Hematopoietic multipotent progenitor cell treated with erythropoietin and hydrocortisone succinate and interleukin-3 and kit ligand, for 4 days (in vitro differentiated cells): ENCODE data around the gene ADAMTS2.

Source experiments
- DNase-seq: peaks from one replicate; pipeline ENCODE4 v3.0.0-alpha.2; 2015

ADAMTS2 gene

GRCh38 chr5:179310439-179311090 is 34.7 kb downstream of the ADAMTS2 start:
- no peak for DNase-seq

- no peak for DNase-seq
Observed at GRCh38 chr5:179309751-179310320, 35.4 kb downstream of the ADAMTS2 start.

GRCh38 chr5:179309383-179309670 is 35.9 kb downstream of the ADAMTS2 start:
- DNase-seq: no peak

- DNase-seq: no peak
Observed at GRCh38 chr5:179308563-179309382, 36.5 kb downstream of the ADAMTS2 start.

DNA sequence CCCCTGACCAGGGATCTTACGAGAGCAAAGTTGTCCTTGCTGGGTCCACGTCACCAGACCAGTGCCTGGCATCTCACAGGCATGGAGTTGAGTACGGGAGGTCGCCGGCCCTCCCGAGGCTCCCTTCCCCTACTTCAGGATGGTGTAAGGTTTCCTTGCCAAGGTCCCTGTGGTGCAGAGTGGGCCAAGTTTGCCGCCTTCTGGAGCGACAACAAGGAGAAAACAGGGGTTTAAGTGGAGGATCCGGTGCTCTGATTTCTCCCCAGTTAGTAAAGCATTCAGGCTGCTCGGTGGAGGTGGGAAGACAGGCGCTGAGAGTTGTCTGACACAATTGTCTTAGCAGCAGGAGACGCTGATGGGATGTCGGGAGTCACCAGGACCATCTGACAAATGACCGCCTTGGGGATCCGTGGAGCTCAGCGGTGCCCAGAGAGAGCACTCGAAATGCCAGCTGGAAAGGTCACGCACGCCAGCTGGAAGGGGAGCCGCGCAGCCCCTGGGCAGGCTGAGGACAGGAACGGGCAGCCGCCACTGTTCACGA is 37.3 kb downstream of the ADAMTS2 start:
- no peak for DNase-seq

GRCh38 chr5:179307013-179307800 is 38.1 kb downstream of the ADAMTS2 start:
- no peak for DNase-seq

- DNase-seq: no peak
Observed at GRCh38 chr5:179306191-179307012, 38.9 kb downstream of the ADAMTS2 start.

GRCh38 chr5:179304871-179305270 is 40.4 kb downstream of the ADAMTS2 start:
- DNase-seq: no peak

DNA sequence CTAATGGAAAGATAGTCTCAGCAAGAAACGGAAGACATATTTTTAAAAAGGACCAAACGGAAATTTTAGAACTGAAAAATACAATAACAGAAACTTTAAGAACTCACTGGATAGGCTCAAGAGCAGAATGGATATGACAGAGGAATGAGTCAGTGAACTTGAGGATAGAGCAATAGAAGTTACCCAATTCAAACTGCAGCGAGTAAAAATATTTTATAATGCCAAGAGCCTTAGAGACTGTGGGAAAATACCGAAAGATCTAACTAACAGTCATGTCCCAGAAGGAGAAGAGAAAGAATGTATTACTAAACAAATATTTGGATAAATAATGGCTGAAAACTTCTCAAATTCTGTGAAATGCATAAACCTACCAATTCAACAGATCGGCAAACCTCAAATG is 40.8 kb downstream of the ADAMTS2 start:
- DNase-seq: no peak

GRCh38 chr5:179303451-179304200 is 41.6 kb downstream of the ADAMTS2 start:
- DNase-seq: no peak

DNA sequence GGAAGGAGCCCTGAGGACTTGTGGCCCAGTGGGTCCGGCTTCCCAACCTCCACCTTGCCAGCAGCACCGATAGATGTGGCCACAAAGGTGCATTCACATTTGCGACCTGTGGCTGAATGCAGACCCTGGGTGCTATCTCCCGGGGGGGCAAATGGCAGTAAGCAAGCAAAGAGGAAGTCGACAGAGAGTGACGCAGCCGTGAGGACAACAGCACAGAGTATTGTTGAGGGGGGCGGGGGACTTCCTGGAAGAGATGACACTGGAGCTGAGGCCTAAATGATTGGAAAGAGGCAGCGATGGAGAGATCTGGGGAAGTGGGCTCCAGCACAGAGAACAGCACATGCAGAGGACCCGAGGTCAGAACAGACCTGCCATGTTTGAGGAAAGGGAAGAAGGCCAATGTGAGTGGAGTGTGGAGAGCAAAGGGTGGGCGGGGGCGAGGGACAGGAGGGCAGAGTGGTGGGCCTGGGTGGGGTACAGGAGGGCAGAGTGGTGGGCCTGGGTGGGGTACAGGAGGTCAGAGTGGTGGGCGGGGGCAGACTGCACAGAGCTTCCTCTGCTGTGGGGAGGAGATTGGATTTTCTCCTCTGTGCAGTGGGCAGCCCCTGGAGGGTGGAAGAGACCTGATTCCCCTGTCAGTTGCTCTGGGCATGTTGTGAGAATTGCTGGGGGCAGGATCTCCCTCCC is 42.6 kb downstream of the ADAMTS2 start:
- DNase-seq: peak; percentile 20

DNA sequence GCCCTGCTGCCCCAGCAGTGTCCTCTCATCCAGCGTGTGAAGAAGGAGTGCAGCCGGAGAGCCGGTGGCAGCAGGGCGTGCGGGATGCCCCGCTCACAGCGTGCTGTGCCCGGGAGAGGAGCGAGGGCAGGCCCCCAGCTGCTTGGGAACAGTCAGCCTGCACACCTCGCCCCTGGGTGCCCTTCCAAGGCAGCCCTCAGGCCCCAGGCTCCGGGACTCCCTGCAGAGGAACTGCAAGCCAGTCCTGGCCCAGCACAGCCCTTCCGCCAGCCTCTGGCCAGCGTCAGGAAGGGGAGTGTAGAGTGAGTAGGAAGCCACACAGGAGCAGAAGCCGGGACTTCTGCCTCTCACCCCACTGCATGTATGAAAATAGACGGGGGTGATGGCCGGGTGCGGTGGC is 43.5 kb downstream of the ADAMTS2 start:
- no peak for DNase-seq

DNA sequence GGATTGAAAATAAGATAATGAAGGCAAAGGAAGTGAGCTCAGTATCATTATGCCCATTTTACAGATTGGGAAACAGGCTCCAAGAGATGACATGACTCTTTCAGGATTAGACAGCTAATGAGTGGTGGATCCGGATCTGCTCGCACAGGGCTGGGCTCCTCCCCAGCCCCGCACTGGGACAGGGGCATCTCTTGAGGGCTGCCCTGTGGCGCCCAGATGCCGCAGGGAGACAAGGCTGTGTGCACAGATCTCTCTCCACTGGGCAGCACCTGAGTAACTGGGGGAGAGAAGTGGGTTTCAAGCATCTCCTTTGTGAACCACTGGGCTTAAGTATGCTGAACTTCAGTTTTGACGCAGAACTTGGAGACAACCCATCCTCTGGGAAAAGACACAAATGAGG is 43.9 kb downstream of the ADAMTS2 start:
- no peak for DNase-seq

DNA sequence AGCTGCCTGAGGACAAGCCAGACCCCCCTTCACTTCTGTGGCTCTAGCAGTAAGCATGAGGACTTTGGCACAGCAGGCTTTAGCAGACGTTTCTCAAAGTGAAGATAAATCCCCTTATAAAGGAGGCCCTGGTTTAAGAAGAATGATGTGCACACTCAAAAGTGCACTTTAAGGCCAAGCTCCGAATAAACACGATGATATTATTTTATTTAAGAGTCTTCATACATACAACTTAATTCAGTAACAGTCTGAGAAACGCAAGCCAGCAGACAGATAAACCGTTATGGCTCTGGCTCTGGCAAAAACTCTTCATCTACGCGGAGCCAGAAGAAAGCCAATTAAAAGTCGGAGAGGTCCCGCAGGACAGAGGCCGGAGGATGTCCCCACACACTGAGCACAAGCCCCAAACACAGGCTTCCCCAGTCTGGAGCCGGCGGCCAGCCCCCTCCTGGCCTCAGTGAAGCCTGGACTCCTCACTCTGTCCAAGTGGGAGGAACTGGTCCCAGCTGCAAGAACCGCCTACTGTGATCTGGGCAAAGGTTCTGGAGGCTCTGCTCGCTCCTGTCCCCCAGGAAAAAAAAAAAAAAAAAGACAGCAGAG is 44.6 kb downstream of the ADAMTS2 start:
- DNase-seq: no peak

DNA sequence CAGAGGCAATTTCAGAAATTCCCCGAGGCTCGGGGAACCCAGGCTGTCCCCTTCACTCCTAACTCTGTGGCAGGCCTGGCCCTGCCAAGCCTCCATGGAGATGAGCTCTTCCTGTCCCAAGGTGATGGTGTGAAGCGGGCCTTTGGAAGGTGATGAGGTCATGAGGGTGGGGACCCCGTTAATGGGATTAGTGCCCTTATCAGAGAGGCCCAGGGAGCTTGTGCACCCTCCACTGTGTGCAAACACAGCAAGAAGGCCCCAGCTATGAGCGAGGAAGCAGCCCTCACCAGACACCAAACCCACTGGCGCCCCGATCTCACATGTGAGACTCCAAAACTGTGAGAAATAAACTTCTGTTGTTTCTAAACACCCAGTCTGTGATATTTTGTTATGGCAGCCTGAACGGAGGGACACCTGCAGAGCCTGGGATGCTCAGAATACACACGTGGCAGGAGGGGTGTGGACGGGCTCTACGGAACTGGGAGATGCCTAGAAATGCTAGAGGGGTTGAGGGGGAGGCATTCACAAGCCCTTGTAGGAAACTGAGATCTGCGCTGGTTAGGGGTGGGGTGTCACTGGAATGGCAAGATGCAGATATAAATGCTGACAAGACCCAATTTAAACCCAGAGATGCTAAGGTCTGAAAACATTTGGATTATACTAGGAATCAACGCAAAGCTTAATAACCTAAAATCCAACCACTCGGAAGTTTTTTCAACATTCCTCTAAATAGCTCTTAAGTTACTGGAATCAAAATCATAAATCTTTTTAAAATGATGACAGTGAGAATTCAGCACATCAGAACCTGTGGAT is 46.9 kb downstream of the ADAMTS2 start:
- no peak for DNase-seq

DNA sequence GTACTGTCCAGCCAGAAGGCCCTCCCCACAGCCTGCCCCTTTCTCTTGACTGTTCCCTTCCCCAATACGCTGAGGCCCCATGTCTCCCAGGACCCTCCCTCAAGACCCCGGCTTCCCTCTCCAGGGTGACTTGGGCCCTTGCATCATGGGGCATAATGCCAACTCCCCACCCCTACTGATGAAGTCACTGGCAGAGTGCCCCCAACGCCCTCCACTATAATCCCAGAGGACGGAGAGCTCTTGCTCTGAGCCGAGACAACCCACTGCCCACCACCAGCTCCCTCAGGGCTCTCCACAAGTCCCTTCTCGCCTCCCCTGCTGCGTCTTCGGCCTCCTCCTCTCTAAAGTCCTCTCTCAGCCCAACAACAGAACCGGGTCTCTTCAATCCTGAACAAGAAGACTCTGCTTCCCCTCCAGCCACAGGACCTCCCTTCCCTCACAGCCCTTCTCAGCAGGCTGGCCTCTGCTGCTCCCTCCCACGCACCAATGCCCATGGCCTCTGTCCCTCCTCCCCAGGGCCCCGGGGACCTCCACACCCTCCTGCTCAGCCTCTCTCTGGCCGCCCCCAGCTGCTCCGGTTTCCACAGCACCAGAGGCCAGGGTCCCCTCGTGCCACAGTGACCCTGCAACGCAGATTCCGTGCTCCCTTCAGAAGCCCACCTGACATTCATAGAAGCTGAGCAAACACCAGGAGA is 47.6 kb downstream of the ADAMTS2 start:
- DNase-seq: no peak

DNA sequence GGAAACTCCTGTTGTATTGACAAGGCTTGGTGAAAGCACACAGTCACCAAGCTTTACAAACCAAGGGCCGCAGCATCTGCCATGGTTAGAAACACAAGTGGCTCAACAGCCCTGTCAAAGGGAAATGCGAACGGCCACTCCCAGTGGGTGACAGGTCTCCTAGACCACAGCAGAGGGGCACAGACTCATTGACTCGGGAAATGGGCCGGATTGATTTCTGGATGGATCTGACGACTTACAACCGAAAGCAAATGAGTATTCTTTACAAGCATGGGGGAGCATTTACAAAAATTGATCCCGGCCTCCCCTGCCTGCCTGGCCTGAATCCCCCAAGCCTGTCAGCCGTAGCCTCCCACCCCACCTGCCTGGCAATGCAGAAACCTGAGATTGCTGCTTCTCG is 48.2 kb downstream of the ADAMTS2 start:
- no peak for DNase-seq

- DNase-seq: no peak
Observed at GRCh38 chr5:179296150-179296821, 49.0 kb downstream of the ADAMTS2 start.

DNA sequence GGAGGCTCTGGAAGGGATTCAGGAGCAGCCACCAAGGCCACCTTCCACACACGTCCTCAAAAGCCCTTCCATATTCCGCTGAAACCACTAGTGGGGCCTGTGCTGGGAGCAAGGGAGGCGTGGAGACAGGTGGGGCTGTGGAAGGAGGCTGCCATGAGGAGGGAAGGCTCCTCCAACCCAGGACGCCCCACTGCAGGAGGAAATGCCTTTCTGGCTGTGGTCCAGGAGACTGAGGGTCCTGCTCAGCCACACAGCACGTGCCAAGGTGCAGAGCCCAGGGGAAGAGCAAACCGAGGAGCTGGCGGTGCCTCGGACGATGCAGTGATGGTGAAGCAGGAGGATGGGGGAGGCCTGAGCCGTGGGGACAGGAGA is 49.5 kb downstream of the ADAMTS2 start:
- DNase-seq: no peak
